Natural killer cell (primary cell): ENCODE data around the gene COL27A1. TPM values are rescaled to one million over a fixed set of nuclear protein-coding genes. Genes with fewer than 3 reads are reported as not detected.

Experiments
- ATAC-seq, 3 donors: fragments of 150-1000 bp in 2 of 3; fragments of 200-7000 bp in 1 of 3; cut with Tn5 transposase; 1 replicate in 1 of 3; 2 replicates in 2 of 3; pipeline ENCODE4 v1.10.0; 2021; ENCODE audit warnings: mild to moderate bottlenecking in 2 of 3, moderate library complexity in 2 of 3
- DNase-seq, 2 donors: peaks; one replicate each; pipeline versions ENCODE4 v3.0.0 to v3.0.0-alpha.2; 2013 to 2021; ENCODE audit warnings: mixed read lengths in 1 of 2
- H3K27ac ChIP-seq: one replicate; pipeline ENCODE4 v1.5.1; 2013; ENCODE audit warnings: mild to moderate bottlenecking, low read length
- H3K27me3 ChIP-seq: one replicate; pipeline ENCODE4 v1.6.1; 2013; ENCODE audit warnings: low read length; ENCODE audit not compliant: control insufficient read depth, insufficient read depth
- H3K36me3 ChIP-seq: one replicate; pipeline ENCODE4 v1.6.1; 2013; ENCODE audit warnings: low read length; ENCODE audit not compliant: control insufficient read depth, insufficient read depth
- H3K4me1 ChIP-seq: one replicate; pipeline ENCODE4 v1.6.1; 2013; ENCODE audit warnings: low read length; ENCODE audit not compliant: control insufficient read depth, insufficient read depth
- H3K4me3 ChIP-seq: one replicate; pipeline ENCODE4 v1.5.1; 2013; ENCODE audit warnings: low read length
- H3K9me3 ChIP-seq: one replicate; pipeline ENCODE4 v1.6.1; 2013; ENCODE audit warnings: low read length; ENCODE audit not compliant: control insufficient read depth, insufficient read depth
- H3K27ac Mint-ChIP-seq, 2 donors: one replicate each; pipeline ENCODE4 v1.8.0; 2022; ENCODE audit warnings: mild to moderate bottlenecking in 2 of 2, mixed read lengths in 2 of 2, moderate library complexity in 1 of 2
- H3K27me3 Mint-ChIP-seq, 2 donors: one replicate each; pipeline ENCODE4 v1.8.0; 2022; ENCODE audit warnings: low read depth in 2 of 2, mixed read lengths in 2 of 2
- H3K36me3 Mint-ChIP-seq: one replicate; pipeline ENCODE4 v1.8.0; 2022; ENCODE audit warnings: mixed read lengths
- H3K4me1 Mint-ChIP-seq, 2 donors: one replicate each; pipeline ENCODE4 v1.8.0; 2022; ENCODE audit warnings: mixed read lengths in 2 of 2
- H3K4me3 Mint-ChIP-seq: one replicate; pipeline ENCODE4 v1.8.0; 2022; ENCODE audit warnings: mild to moderate bottlenecking, moderate library complexity, mixed read lengths
- H3K9me3 Mint-ChIP-seq, 2 donors: one replicate each; pipeline ENCODE4 v1.8.0; 2022; ENCODE audit warnings: mixed read lengths in 2 of 2
- WGBS: methylation state at CpG from one replicate; pipeline ENCODE4 v1.1.7; 2013; ENCODE audit warnings: missing lambda C conversion rate; ENCODE audit not compliant: insufficient coverage; 5-methylcytosine and 5-hydroxymethylcytosine counted together
- intact Hi-C: fragments of 100-400 bp; cut with micrococcal nuclease; formaldehyde crosslinking; loops from one replicate; pipeline ENCODE4 v1.14.2; 2022
- total RNA-seq, 4 donors: library from RNA; stranded (reverse); fragments of 120-200 nt in 1 of 4; gene quantifications; one replicate each; pipeline versions ENCODE4 v1.2.3 to v1.2.4, GENCODE V29; 2013 to 2022
- TF ChIP-seq, protein P1 (sequence below): fragments of 200-600 bp; IDR thresholded peaks from one replicate; pipeline ENCODE4 v1.8.0; 2022; ENCODE audit warnings: antibody characterized with exemption

The COL27A1 gene
- not detected for total RNA-seq
- 0.05 TPM for total RNA-seq (2013)

DNA sequence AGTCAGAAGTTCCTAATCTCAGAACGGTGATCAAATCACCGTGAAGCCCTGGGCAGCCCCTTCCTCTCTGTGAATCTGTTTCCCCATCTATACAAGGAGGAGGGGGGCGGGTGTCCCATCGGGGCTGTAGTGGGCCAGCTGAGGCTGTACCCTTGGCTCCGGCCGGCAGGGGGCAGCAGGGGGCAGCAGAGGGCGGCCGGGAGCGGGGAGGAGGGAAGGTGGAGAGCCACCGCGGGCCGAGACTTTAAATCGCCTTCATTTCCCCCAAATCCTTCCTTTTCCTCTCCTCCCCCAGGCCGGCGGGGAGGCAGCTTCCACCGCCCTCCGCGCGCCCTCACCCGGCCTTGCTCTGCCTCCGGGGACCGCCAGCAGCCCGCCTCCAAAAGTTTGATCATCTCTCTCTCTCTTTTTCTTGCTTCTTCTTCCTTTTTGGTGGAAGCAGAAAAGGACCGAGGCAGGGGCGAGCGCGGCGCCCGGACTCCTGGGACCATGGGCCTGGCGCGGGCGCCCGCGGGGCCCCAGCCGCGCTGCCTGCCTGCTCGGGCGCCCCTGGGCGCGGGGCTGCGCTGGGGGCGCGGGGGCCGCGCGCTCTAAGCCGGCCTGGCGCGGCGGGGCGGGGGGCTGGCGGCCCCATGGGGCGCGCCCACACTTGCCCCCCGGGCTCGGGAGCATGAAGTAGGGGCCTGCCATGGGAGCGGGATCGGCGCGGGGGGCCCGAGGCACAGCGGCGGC lies at the start of gene COL27A1:
Gene COL27A1 (plus strand): TSS at position 275 of the 732 bp plus-strand sequence. CDS start 414 bp downstream, at position 689.
- DNase-seq (peak; percentile 66 to 79), ATAC-seq (peak; percentile 86 to 98 (median 97))
- no peaks in the 10 kb centered on the region for H3K9me3 Mint-ChIP-seq
- intact Hi-C loops: loop anchor here (2.0 kb wide), 1 partner anchor 135 kb away; no protein-coding TSS in a partner anchor
- Histone ChIP-seq H3K4me1 (peaks cover 18% of the 10 kb centered on the region), H3K27me3 (peaks cover 30% of the 10 kb centered on the region), H3K36me3 (no peaks in the 10 kb centered on the region), H3K4me3 (peak within 1 kb of the TSS; percentile 34), H3K9me3 (no peaks in the 10 kb centered on the region), H3K27ac (no peak within 1 kb of the TSS)
- peaks cover 11 to 18% of the 10 kb centered on the region in 2 donors for H3K4me1 Mint-ChIP-seq
- H3K27me3 Mint-ChIP-seq: peaks cover 42 to 56% of the 10 kb centered on the region in 2 donors
- no peak within 1 kb of the TSS for H3K27ac Mint-ChIP-seq
- no peaks in the 10 kb centered on the region for H3K36me3 Mint-ChIP-seq
- WGBS: 1% methylated on average over 62 of the region's 63 CpGs
- TF ChIP-seq, protein P1, sequence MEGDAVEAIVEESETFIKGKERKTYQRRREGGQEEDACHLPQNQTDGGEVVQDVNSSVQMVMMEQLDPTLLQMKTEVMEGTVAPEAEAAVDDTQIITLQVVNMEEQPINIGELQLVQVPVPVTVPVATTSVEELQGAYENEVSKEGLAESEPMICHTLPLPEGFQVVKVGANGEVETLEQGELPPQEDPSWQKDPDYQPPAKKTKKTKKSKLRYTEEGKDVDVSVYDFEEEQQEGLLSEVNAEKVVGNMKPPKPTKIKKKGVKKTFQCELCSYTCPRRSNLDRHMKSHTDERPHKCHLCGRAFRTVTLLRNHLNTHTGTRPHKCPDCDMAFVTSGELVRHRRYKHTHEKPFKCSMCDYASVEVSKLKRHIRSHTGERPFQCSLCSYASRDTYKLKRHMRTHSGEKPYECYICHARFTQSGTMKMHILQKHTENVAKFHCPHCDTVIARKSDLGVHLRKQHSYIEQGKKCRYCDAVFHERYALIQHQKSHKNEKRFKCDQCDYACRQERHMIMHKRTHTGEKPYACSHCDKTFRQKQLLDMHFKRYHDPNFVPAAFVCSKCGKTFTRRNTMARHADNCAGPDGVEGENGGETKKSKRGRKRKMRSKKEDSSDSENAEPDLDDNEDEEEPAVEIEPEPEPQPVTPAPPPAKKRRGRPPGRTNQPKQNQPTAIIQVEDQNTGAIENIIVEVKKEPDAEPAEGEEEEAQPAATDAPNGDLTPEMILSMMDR: peak; percentile 72
- peak within 1 kb of the TSS; percentile 89 for H3K4me3 Mint-ChIP-seq

DNA sequence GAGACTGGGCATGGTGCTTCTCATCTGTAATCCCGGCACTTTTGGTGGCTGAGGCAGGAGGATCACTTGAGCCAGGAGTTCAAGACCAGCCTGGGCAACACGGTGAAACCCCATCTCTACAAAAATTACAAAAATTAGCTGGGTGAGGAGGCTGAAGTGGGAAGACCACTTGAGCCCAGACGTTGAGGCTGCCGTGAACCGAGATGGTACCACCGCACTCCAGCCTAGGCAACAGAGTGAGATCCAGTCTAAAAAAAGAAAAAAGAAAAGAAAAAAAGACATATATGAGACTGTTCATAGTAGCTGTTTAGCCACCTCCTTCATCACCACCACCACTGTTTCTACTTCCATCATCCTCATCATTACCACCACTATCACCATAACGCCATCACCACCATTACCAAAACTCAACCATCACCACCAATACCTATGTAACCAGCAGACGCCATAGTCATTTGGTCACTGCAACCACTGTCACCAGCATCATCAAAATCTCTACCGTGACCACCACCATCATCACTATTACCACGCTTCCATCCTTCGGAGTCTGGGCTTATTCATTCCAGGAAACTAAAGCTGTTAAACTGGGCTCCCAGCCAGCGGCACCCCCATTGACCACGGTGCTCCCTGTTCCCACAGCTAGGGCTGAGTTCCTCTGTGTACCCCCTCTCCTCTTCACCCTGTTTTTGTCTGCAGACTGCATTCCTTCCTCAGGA lies 47.9 kb upstream of the COL27A1 start:
- Mint-ChIP-seq H3K9me3 (no peaks in the 10 kb centered on the region), H3K4me1 (no peaks in the 10 kb centered on the region), H3K4me3 (no peak overlapping the region), H3K36me3 (no peaks in the 10 kb centered on the region), H3K27ac (no peak overlapping the region), H3K27me3 (peaks cover 24 to 25% of the 10 kb centered on the region in 2 donors)
- TF ChIP-seq, protein P1: no peak
- Histone ChIP-seq H3K9me3 (no peaks in the 10 kb centered on the region), H3K4me3 (no peak overlapping the region), H3K27me3 (peaks cover 2% of the 10 kb centered on the region), H3K36me3 (no peaks in the 10 kb centered on the region), H3K4me1 (no peaks in the 10 kb centered on the region), H3K27ac (no peak overlapping the region)
- WGBS: 63% methylated on average over 11 of the region's 13 CpGs
- intact Hi-C loops: loop anchor here (5.0 kb wide), 1 partner anchor 185 kb away; no protein-coding TSS in a partner anchor
- no peak for DNase-seq
- ATAC-seq: peak in 2 of 3 donors; percentile 12 to 15

DNA sequence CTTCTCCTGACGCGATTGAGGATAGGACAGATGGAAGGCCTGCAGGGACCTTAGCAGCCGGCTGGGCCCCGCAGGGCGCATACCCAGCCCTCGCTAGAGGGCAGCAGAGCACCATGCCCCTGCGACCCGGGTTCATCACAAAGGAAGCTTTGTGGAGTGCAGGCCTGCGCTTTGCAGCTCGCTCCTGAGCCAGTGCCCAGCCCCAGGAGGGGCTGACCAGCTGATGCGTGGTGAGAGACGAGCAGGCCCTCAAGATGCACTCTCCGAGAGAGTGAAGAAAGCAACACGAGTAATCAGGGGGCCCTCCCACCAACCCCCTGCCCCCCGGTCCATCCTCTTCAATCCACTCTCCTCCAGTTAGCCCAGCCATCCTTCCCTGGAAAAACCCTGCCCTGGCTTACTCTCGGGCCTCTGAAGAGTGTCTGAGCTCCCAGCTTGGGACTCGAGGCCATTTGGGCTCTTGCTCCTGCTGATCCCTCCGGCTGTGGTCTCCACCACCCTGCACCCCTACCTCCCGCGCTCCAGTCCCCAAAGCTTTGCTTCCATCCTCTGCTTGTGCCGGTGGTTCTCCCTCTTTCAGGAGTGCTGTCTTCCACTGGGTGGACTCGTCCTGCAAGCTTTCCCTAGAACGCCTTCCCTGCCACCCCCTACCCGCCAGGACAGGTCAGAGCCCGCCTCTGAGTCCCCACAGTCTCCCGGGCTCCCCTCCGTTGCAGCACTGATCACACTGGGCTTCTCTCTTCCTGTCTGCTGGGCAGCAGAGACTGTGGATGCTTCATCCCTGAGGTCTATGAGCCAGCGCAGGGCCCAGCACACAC lies 47.1 kb upstream of the COL27A1 start:
- no peak overlapping the region for H3K4me3 ChIP-seq
- WGBS: 45% methylated on average over 27 of the region's 28 CpGs
- H3K4me1 ChIP-seq: no peaks in the 10 kb centered on the region
- Mint-ChIP-seq H3K27me3 (peaks cover 24 to 25% of the 10 kb centered on the region in 2 donors), H3K4me3 (no peak overlapping the region), H3K4me1 (no peaks in the 10 kb centered on the region), H3K36me3 (no peaks in the 10 kb centered on the region), H3K9me3 (no peaks in the 10 kb centered on the region), H3K27ac (no peak overlapping the region)
- no peaks in the 10 kb centered on the region for H3K36me3 ChIP-seq
- DNase-seq (peak in 1 of 2 donors; percentile 67), ATAC-seq (peak; percentile 36 to 76 (median 62))
- H3K27me3 ChIP-seq: no peaks in the 10 kb centered on the region
- intact Hi-C loops: loop anchor here (5.0 kb wide), 1 partner anchor 184 kb away; no protein-coding TSS in a partner anchor
- H3K9me3 ChIP-seq: no peaks in the 10 kb centered on the region
- H3K27ac ChIP-seq: no peak overlapping the region
- TF ChIP-seq, protein P1: peak; percentile 47
